Measurements from ENCODE around the gene ARAP2.

ARAP2 gene

DNA sequence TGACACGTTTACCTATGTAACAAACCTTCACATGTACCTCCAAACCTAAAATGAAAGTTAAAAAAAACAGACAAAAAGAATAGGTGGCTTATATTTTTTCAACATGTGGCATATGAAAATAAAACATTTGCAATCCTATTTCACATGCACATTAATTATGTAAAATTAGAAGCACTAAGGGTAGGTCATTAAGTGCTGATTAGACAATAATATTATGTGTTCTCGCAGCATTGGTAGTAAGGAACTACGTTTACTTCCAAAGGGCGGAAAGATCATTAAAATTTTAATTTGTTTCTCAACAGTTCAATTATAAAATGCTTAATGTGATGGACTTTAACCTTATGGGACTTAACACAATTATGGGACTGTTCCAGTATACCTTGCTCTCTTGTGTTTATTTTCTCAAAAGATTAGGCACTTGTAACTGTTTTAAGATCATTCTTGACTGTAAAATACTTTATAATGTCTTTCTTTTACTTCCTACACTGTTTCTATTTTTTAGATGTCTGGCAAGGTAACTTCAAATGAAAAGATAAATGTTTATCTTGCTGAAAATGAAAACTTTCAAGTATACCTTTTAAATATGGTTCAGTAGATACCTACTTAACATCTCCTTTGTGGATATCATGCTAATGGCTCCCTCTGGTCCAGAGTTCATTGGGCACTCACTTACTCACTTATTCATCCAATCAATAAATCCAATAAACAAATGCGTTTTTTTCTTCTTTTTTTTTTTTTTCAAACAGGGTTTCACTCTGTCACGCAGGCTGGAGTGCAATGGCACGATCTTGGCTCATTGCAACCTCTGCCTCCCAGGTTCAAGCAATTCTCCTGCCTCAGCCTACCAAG lies 202.0 kb downstream of the ARAP2 start:
- no peak for DNase-seq (ENCODE audit: low read depth in 2 of 2)

GRCh38 chr4:36041340-36041739 lies 203.0 kb downstream of the ARAP2 start:
- no peak for DNase-seq (ENCODE audit: low read depth in 2 of 2)

DNA sequence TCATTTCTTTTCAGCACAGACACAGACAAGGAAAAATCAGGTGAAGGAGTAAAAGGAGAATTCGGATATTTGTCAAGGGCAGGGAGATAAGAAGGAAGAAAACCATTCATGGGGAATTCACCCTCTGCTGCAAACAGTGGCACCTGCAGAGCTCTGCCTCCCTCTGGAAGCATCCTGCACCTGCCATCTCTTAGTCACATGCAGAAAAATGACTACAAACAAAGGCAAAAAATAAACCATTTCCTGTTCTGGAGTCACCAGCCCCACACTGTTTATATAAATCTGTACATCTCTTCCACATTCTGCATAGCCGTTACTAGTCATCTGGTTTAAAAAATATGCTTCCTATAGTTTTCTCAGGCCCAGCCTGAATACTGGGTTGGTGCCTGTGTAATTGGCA lies 205.3 kb downstream of the ARAP2 start:
- DNase-seq (ENCODE audit: low read depth in 2 of 2): no peak

DNA sequence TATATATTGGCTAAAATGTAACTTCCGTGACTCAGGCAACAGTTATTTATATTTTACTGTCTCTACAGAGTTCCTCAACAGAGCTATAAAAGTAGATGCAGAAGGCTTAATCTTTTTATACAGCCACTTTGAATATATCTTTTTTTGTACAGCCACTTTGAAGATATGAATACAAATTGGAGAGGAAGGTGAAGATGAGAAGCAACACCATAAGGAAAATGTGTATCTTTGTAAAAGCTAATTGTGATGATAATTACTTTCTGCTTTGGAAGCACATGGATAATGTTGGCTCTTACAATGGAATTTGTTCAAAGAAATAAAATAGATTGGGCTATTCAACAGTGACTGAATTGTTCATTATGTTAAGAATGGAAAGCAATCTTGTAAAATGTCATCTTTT lies 205.8 kb downstream of the ARAP2 start:
- DNase-seq (ENCODE audit: low read depth in 2 of 2): no peak

DNA sequence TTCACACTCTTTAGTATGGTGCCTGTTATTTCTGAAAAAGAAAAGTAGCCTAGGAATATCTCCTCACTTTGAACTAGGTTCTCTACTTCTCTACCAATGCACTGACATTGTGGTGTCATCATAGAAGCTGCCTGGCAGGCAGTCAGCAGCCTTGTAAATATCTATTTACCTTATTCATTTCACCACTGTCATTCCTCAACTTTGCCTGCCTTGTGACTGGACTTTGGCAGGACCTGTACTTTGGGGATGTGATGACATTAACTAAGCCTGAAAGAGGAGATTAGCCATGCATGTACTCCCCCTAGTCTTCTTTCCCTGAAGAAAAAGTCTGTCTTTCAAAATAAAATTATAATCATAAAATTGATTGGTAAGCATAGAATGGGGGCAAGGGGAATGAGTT lies 207.2 kb downstream of the ARAP2 start:
- no peak for DNase-seq (ENCODE audit: low read depth in 2 of 2)

- no peak for DNase-seq (ENCODE audit: low read depth in 2 of 2)
These were observed 214.4 kb downstream of the ARAP2 start for GRCh38 chr4:36029951-36030350.

DNA sequence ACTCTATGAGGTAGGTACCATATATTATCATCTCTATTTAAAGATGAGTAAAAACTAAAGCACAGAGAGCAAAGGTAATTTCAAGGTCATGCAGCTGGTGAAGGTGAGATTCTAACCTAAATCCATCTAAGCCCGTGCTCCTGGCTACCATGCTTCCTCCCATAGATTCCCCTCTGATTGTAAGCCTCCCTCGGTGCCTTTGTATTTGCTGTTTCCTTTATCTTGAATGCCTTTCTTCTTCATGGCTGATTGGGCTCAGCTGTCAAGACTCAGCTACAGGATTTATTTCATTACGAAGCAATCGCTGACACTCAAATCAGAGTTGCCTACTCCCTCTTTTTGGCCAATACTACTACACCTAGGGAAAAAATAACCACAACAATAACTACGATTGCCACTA lies 217.1 kb downstream of the ARAP2 start:
- no peak for DNase-seq (ENCODE audit: low read depth in 2 of 2)

DNA sequence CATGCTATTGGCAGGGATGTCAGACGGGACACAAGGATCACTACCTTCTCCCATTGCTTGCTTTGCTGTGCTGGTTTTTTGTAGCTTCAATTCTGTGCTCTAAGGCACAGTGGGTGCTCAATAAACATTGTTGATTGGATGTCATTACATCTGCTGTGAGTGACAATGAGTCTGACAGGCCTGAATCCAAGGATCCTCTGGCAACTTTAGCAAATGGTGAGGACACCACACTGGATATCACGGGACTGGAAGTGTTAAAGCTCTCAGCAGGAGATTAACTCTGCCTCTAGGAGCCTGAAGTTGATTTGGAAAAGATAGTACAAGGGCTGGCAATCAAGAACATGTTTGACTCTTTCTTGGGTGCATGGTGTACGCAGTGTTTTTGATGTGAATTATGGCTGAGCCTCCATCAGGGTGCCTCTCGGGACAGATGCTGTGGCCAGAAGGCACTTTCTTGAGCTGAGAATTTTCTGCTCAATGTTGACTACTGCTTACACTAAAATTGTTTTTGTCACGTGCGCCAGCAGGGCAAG lies 217.9 kb downstream of the ARAP2 start:
- DNase-seq (ENCODE audit: low read depth in 2 of 2): no peak

DNA sequence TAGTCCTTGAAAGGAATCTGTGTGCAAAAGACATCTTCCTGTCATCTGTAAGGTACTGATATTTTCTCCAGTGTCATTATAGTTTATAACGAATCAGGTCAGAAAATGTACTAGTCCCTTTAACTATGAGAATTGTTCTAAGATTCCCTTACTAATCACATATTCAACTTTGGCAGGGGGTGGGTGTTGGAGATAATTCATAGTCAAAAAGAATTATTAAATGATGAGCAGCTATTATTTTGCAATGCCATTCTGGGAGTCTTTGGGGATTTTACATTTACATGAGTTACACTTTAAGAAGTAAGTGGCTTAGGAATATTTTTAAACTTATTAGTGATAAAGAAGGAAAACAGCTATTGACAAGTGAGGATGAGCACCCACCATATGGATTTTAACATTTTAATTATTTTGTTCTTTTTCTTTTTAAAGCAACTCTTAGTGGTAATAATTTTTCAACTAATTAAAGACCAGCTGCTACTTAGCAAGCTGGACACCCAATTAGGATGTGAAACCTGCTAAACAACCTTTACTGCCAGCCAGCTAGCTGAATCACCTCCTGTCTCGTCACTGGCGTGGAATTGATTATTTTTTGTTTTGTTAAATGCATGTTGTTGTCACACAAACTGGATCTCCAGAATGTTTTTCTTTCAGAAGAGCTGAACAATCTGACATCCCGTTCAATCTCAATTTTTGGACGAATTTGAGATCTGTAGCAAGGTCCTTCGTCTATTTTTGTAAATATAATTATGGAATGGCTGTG lies 219.2 kb downstream of the ARAP2 start:
- no peak for DNase-seq (ENCODE audit: low read depth in 2 of 2)

GRCh38 chr4:36020351-36020750 lies 224.0 kb downstream of the ARAP2 start:
- no peak for DNase-seq (ENCODE audit: low read depth in 2 of 2)

Data from stimulated activated CD8-positive, alpha-beta memory T cell treated with anti-CD3 and anti-CD28 coated beads, Interleukin-7, amount 100 ng/mL, for 1 hour (primary cell).